ENCODE results near the gene PCSK2. TPM values are rescaled to one million over a fixed set of nuclear protein-coding genes. Genes with fewer than 3 reads are reported as not detected.
"Not testable (repeated sequence)": the region's sequence is repeated elsewhere in the genome, so short reads cannot be mapped to it uniquely, and the experiment has no call there.

The PCSK2 gene
- total RNA-seq, result not detected in 2 replicates

GRCh38 chr20:17226410-17227218, at the start of gene PCSK2:
PCSK2 (plus strand) TSS chr20:17227040; CDS start chr20:17227306, 266 bp downstream.
- peak; percentile 2 to 10 for DNase-seq (ENCODE audit: low read depth in 2 of 2)

DNA sequence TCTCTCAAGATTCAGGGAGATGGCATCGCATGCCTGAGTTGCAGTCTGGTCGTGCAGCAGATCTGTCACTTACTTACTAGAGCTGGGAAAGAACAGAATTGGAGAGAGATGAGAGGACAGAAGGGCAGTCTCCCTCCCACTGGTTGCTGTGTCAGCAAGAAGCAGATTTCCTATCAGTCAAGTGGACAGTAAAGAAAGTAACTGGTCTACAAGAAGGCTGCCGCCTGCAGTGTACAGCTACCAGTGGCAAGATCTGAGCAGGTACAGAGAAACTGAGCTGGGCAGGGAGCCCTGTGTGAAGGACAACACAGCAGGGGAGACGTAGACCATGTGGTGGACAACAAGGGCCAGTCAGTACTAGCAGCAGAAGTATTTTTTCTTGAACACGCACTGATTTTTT, 49.5 kb upstream of the PCSK2 start:
- DNase-seq (ENCODE audit: low read depth in 2 of 2), result no peak

- DNase-seq (ENCODE audit: low read depth in 2 of 2), result no peak
Observed at GRCh38 chr20:17179840-17180239, 47.0 kb upstream of the PCSK2 start.

DNA sequence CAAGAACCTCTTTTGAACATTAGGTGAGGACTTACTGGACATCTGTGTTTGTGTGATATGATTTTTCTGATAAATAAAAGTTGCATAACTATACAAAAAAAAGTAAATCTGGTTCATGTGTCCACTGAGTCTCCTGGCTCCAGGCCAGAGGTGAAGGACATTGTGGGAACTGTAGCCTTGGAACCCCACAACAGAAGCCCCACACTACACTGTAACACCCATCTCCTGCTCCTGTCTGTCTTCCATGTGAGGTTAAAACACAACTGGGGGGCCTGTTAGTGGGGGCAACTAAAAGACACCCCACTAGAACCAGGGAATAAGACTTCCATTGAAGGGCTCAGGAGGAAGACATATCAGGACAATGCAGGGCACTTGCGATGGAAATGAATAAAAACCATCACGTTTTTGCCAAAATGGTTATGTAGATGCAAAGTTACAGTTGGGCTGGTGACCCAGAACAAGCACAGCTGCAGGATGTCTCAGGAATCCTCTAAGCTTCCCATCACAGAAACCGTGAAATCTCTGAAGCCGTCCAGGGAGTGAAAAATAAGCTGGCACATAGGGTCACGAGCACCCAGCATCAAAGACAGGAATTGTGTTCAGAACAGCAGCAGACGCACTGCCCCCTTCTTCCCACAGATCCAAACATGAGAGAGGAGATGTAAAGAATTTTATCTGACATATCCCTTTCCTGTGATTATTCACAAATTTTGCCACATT, 36.7 kb upstream of the PCSK2 start:
- no peak for DNase-seq (ENCODE audit: low read depth in 2 of 2)

DNA sequence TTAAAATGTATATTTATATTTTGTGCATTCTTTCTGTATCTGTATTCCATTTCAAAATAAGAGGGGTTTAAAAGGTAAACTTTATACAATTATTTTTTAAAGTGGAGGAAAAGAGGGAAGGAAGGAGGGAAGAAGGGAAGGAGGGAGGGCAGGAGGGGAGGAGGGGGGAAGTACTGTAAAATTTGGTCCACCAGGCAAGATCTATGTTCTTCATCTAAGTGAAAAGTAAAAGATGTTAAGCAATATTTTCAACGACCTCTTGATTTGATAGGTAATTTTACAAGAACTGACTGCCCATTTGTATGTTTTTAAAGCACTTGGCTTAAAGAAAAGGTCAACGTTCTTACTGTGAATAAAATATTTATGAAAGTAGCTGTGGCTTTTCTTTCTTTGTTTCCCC, 29.8 kb upstream of the PCSK2 start:
- no peak for DNase-seq (ENCODE audit: low read depth in 2 of 2)

DNA sequence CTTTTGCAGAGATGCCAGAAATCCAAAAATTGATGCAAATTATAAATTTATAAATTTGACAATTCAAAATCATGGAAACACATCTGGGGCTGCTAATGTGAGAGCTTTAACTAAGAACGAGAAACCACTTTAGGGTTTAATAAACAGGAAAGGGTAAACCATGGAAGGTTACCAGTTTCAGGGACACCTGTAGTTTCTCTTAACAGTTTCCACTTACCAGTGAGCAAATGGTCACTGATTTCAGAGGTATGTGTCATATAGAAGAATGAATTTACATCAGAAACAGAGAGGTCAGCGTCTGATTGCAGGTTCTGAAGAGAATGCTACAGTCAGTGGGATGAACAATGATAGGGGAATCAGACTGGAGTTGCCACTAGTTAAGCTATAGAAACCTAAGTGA, 24.8 kb upstream of the PCSK2 start:
- no peak for DNase-seq (ENCODE audit: low read depth in 2 of 2)

DNA sequence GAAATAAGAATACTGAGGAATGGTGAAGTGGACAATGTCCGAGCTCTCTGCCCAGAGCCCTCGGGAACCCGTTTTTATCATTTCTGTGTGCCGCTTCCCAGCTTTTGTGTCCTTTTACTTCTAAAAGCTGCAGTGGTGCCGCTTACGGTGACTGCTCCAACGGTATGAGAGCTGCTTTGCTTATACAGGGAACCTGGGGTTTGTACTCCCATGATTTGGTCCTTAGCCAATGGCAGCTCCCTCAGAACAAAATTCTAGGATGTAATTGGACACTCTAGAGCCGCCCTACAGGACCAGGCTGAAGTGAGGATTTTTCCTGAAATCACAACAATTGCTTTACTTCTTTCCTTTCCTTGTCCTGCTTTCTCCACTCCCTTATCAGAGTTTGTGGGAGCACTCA, 24.2 kb upstream of the PCSK2 start:
- DNase-seq (ENCODE audit: low read depth in 2 of 2), result no peak

DNA sequence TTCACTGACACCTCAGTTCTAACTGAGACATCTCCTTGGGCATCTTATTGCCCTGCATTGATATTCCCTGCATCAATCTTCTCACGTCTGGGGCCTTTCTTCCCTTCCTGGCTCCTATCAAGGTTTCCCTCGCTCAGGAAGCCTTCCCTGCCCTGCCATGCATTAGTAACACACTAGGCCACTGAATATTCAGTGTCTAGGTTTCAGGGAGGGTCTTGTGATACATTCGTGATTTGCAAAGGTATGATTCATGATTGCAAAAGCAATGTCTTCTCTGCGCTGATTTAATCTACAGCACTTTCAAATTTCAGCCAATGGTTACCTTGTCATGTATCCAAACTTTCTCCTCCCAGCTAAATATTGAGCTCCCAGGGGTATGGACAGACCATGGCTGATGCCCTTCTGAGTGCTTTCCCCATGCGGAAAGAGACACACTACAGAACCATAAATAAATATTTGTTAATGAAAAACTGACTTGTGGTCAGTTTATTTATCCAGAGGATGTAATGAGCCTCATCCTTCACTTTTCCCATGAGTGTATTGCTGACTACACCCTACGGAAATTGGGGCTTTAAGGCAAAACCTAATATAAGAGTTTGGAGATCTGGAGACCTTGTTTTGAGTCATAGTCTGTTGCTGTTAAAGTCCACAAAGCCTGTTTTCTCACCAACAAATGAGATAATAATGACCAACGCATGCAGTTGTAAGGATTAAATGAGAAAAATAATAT, 21.6 kb upstream of the PCSK2 start:
- DNase-seq (ENCODE audit: low read depth in 2 of 2), result no peak

GRCh38 chr20:17210387-17210786, 16.5 kb upstream of the PCSK2 start:
- DNase-seq (ENCODE audit: low read depth in 2 of 2), result no peak

- DNase-seq (ENCODE audit: low read depth in 2 of 2), result no peak
Observed at GRCh38 chr20:17210983-17211382, 15.9 kb upstream of the PCSK2 start.

DNA sequence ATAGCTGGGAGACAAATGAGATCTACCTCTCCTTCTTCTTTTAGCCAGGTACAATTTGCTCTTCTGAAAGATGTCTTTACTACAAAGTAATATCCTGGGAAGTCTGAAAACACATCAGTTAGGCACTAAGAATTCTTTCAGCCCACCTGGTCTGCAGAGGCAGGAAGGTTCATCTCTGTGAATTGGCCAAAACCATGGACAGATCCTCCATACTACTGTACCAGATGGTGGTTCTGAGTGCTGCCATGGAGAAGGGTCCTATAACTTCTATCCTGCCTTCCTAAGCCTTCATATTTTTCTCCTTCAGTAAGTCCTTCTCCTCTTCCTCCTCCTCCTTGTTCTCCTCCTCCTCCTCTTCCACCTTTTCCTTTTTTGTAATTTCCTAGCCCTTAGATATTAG, 11.7 kb upstream of the PCSK2 start:
- DNase-seq (ENCODE audit: low read depth in 2 of 2), result no peak

- not testable (repeated sequence) for DNase-seq (ENCODE audit: low read depth in 2 of 2)
Observed at GRCh38 chr20:17219856-17220255, 7.0 kb upstream of the PCSK2 start.

DNA sequence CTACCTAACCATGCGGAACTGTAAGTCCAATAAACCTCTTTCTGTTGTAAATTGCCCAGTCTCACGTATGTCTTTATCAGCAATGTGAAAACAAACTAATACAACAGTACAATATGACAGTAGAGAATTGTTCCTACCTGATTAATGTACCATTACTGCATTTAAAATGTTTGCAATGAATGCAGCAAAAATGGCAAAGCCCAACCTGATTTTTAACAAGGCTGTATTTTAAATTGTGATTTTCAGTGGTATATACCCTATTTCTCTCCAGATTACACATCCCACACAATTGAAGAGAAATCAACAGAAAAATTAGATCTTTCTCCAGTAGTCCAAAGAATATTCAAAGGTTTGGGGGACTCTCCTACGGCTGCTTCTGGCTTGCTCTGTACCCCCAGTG, 3.3 kb upstream of the PCSK2 start:
- DNase-seq (ENCODE audit: low read depth in 2 of 2), result no peak

GRCh38 chr20:17225851-17226409, 910 bp upstream of the PCSK2 start:
- DNase-seq (ENCODE audit: low read depth in 2 of 2), result no peak

DNA sequence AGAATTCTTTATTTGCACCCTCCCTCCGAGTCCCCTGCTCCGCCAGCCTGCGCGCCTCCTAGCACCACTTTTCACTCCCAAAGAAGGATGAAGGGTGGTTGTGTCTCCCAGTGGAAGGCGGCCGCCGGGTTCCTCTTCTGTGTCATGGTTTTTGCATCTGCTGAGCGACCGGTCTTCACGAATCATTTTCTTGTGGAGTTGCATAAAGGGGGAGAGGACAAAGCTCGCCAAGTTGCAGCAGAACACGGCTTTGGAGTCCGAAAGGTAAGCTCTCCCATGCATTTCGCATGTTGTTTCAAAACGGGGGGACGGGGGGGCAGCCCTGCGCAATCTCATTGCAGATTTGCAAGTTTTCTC, 357 bp downstream of the PCSK2 start:
- DNase-seq (ENCODE audit: low read depth in 2 of 2), result no peak

DNA sequence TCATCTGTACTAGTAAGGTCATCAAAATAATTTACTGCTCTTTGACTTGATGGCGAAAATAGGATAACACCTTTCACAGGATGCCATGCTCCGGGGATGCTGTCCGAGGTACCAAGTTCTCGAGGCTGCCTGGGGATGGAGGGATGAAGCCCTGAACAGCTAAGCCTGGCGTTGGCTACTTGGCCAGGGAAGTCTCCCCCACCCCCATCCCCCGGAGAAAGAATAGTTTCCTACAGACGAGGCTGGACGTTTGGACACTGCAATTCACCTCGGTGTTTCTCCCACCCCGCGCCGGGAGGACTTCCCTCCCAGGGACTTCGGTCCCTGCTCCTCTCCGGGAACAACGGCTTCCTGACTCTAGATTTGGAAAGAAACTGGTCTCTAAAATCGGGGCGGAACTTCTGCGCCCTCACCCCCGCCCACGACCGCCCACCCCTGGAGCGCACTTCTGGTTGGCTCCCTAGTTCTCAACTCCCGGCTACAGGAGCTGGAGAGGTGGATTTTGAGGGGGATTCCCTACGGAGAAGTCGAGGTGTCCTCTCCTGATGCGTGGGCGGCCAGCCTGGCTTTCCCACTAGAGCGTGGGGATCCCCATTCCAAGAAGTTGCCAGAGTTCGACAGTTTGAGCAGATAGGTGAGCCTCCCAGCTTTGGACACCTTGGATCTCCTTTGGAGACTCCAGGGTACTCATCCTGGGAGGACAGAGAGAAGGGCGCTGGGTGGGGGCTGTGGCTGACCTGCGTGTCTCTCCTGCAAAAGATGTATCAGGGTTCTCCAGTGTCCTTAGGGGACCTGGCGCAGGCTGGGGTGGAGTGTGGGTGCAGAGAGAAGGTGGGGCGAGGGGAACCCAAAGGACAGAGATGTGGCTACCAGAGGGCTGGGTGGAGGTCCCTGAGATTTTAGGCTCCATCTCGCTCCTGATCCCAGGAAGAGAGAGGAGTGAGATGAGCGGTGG, 1.1 kb downstream of the PCSK2 start:
- peak in 1 of 2 donors; percentile 2 for DNase-seq (ENCODE audit: low read depth in 2 of 2)

DNA sequence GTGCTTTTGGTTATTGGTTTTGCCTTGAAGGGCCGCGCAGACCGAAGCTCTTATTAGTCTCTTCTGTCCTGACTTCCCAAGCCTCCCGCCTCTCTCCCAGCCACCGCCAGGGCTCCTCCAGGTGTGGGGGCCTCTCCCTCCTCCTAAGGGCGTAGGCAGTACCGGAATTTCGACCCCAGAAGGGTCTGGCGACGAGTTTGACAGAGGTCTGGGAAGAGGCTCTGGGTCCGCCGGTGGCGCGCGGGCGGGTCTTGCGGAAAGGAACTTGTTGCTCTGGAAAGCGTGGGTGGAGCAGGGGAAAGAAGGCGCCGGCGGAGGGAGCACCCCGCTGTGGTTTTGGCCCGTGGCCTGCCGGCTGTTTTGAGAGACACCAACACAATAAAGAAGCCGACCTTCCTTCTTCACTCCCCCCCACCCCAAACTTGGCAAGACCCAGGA, 1.8 kb downstream of the PCSK2 start:
- no peak for DNase-seq (ENCODE audit: low read depth in 2 of 2)

GRCh38 chr20:17229256-17229655, 2.4 kb downstream of the PCSK2 start:
- DNase-seq (ENCODE audit: low read depth in 2 of 2), result no peak

DNA sequence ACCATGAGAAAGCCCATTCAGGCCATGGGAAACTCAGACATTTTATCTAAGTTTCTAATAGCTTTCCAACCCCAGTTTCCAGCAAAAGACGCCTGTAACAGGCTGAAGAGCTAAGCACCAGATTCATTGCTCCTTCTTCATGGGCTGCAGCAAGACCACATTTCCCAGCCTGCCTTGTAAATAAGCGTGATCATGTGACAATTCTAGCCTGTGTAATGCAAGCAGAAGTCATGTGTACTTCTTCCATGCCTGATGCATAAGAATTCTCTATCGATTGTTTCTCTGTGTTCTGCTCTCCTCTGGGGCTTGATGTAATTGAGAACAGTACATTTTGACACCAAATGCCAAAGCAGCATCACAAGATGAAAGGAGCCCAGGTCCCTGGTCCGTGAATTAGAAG, 6.8 kb downstream of the PCSK2 start:
- DNase-seq (ENCODE audit: low read depth in 2 of 2), result no peak

DNA sequence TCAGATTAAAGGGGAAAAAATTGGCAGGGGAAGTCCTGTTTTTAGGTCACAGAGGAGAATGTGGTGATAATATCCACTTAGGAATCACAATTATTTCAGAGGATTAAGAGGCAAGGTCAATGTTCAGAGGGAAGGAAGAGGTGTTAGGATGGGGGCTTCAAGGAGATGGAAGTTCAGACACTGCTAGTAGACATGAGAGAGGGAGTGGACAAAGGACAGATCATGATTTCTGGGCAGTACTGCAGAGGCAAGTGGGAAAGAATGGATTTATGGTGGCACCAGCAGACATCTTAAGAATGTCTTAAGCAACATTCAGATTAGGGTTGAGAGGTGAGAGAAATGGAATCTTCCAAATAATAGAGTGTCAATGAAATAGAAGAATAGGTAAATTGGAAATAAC, 9.9 kb downstream of the PCSK2 start:
- DNase-seq (ENCODE audit: low read depth in 2 of 2), result no peak

DNA sequence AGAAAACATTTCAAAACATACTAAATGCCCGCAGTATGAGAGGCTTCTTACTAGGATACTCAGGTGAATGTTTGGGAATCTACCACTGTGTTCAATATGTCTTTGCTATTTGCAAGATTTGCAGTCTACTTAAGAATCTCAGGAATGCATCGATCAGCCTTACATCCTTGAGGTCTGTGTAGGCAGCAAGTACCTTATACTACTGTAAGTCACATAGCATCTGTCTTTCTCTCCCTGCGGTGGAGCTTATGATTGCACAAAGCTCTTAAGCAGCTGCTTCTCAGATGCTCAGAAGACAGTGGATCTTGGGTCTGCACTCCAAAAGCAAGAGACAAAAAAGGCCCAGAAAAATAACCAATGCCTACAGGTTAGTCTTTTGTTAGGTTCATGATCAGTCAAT, 21.4 kb downstream of the PCSK2 start:
- no peak for DNase-seq (ENCODE audit: low read depth in 2 of 2)
